OCI-LY1 (cell line): ENCODE measurements around the gene POLR3A.

Source experiments
- H2AFZ ChIP-seq: fragments of 200-600 bp; sonication (generic), shearing (Covaris generic); 2 replicates; pipeline ENCODE4 v1.6.0; 2014; ENCODE audit warnings: antibody characterized with exemption, mild to moderate bottlenecking, low read length
- H3F3A ChIP-seq: fragments of 200-600 bp; sonication (generic), shearing (Covaris generic); 2 replicates; pipeline ENCODE4 v1.6.0; 2014; ENCODE audit warnings: mild to moderate bottlenecking, antibody characterized with exemption, low read length, moderate library complexity; ENCODE audit not compliant: insufficient read depth
- H3K27ac ChIP-seq: fragments of 200-600 bp; sonication (generic); 2 replicates; pipeline ENCODE4 v1.5.1; 2014; ENCODE audit warnings: low read length, mixed run types, mild to moderate bottlenecking, low read depth; ENCODE audit not compliant: poor library complexity, severe bottlenecking
- H3K27me3 ChIP-seq: fragments of 200-600 bp; sonication (generic); 2 replicates; pipeline ENCODE4 v1.6.0; 2014; ENCODE audit warnings: antibody characterized with exemption, mild to moderate bottlenecking, low read length, moderate library complexity; ENCODE audit not compliant: insufficient read depth
- H3K36me3 ChIP-seq: fragments of 200-600 bp; sonication (generic); 2 replicates; pipeline ENCODE4 v1.6.1; 2014; ENCODE audit warnings: mild to moderate bottlenecking, antibody characterized with exemption, low read length, moderate library complexity, mixed read lengths; ENCODE audit not compliant: insufficient read depth
- H3K4me1 ChIP-seq: fragments of 200-600 bp; sonication (generic); 2 replicates; pipeline ENCODE4 v1.5.1; 2014; ENCODE audit warnings: mild to moderate bottlenecking, low read length, moderate library complexity; ENCODE audit not compliant: insufficient read depth, severe bottlenecking
- H3K4me2 ChIP-seq: fragments of 200-600 bp; sonication (generic), shearing (Covaris generic); 2 replicates; pipeline ENCODE4 v1.6.1; 2014; ENCODE audit warnings: low read length
- H3K4me3 ChIP-seq: fragments of 200-600 bp; sonication (generic); 2 replicates; pipeline ENCODE4 v1.5.1; 2014; ENCODE audit warnings: low read length, low read depth, mild to moderate bottlenecking, mixed read lengths; ENCODE audit not compliant: poor library complexity, severe bottlenecking
- H3K79me2 ChIP-seq: fragments of 200-600 bp; shearing (Covaris generic); 2 replicates; pipeline ENCODE4 v1.6.1; 2016; ENCODE audit warnings: mixed run types, low read length, mixed read lengths; ENCODE audit not compliant: insufficient read depth
- H3K9ac ChIP-seq: fragments of 200-600 bp; sonication (generic), shearing (Covaris generic); 2 replicates; pipeline ENCODE4 v1.6.1; 2014; ENCODE audit warnings: mild to moderate bottlenecking, low read length, mixed read lengths
- H3K9me2 ChIP-seq: fragments of 200-600 bp; sonication (generic), shearing (Covaris generic); 2 replicates; pipeline ENCODE4 v1.6.1; 2014; ENCODE audit warnings: low read depth, mild to moderate bottlenecking, low read length, mixed read lengths
- H3K9me3 ChIP-seq: fragments of 200-600 bp; shearing (Covaris generic); 2 replicates; pipeline ENCODE4 v1.6.1; 2014; ENCODE audit warnings: low read length, mixed read lengths
- H4K20me1 ChIP-seq: fragments of 200-600 bp; sonication (generic), shearing (Covaris generic); 2 replicates; pipeline ENCODE4 v1.6.0; 2016; ENCODE audit warnings: mild to moderate bottlenecking, low read length; ENCODE audit not compliant: insufficient read depth
- CTCF ChIP-seq: fragments of 200-600 bp; sonication (generic), shearing (Covaris generic); IDR thresholded peaks from 2 replicates; pipeline ENCODE4 v1.5.1; 2017; ENCODE audit warnings: mild to moderate bottlenecking, antibody characterized with exemption, low read length, moderate library complexity, mixed read lengths
- EZH2 ChIP-seq: fragments of 200-600 bp; sonication (generic), shearing (Covaris generic); IDR thresholded peaks from 2 replicates; pipeline ENCODE4 v1.8.0; 2017; ENCODE audit warnings: borderline replicate concordance, mixed run types, mild to moderate bottlenecking, antibody characterized with exemption, low read length, moderate library complexity, mixed read lengths

POLR3A gene

GRCh38 chr10:78028438-78029268 is 662 bp downstream of the POLR3A start:
- Histone ChIP-seq H3F3A (no peaks in the 10 kb centered on the region), H3K9me2 (no peaks in the 10 kb centered on the region), H3K4me2 (peak overlapping the region; percentile 96), H3K4me3 (peak overlapping the region; percentile 99), H3K9me3 (no peaks in the 10 kb centered on the region), H3K9ac (peak overlapping the region; percentile 97), H4K20me1 (no peaks in the 10 kb centered on the region), H3K27ac (peak overlapping the region; percentile 79), H3K79me2 (no peaks in the 10 kb centered on the region; the same call in 1 of the 2 replicates), H3K36me3 (peaks cover 31% of the 10 kb centered on the region), H2AFZ (no peak overlapping the region), H3K4me1 (peaks cover 23% of the 10 kb centered on the region), H3K27me3 (no peaks in the 10 kb centered on the region)
- TF ChIP-seq EZH2 (no peak), CTCF (no peak)

DNA sequence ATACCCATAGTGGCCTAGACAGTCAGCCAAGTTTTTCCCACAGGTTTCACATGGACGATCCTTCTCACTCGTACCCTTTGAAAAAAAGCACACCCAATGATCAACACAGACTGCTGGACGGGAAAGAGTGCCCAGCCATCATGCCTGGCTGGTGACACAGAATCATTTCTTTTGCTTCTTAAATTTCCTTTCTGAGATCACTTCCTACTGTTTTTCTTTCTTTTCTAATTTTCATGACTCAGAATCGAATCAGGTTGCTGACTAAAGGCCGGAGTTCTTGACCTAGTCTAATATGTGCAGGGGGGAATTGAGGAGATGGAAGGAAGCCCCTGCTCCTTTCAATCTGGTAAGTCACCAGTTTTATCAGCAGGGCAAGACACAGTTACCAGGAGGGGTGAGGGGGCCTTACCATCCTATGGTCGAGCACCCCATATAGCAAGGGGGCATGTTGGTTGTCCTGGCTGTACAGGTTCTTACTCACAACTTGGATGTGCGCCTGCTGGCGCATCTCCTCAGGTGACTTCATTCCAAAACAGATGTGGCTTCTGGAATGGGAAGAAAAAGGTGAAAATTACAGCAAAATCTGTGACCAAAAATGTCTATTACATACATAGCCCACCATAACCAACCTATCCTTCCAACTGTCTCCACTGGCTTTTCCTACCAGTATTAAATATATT is 3.5 kb downstream of the POLR3A start:
- Histone ChIP-seq H3K9me2 (no peaks in the 10 kb centered on the region), H2AFZ (no peak overlapping the region), H3K4me3 (no peak overlapping the region), H3K9ac (no peak overlapping the region), H3K27me3 (no peaks in the 10 kb centered on the region), H3K9me3 (no peaks in the 10 kb centered on the region), H4K20me1 (no peaks in the 10 kb centered on the region), H3F3A (no peaks in the 10 kb centered on the region), H3K4me2 (no peak overlapping the region), H3K27ac (no peak overlapping the region), H3K4me1 (peaks cover 20% of the 10 kb centered on the region), H3K79me2 (no peaks in the 10 kb centered on the region; the same call in 1 of the 2 replicates), H3K36me3 (peaks cover 58% of the 10 kb centered on the region)
- TF ChIP-seq EZH2 (no peak), CTCF (no peak)

DNA sequence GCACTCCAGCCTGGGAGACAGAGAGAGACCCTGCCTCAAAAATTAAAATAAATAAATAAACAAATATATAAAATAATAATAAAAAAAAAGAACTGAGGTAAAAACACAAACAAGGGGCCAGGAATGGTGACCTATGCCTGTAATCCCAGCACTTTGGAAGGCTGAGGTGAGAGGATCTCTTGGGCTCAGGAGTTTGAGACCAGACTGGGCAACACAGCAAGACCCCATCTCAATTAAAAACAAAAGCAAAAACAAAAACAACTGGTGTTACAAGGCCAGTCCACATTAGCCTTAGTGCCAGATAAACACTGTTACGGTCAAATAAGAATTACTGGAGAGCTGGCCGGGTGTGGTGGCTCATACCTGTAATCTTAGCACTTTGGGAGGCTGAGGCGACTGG is 5.6 kb downstream of the POLR3A start:
- Histone ChIP-seq H4K20me1 (no peaks in the 10 kb centered on the region), H3K4me2 (no peak overlapping the region), H3K27me3 (no peaks in the 10 kb centered on the region), H3K9me3 (no peaks in the 10 kb centered on the region), H3K9ac (no peak overlapping the region), H3K27ac (no peak overlapping the region), H3F3A (no peaks in the 10 kb centered on the region), H3K79me2 (no peaks in the 10 kb centered on the region; the same call in 1 of the 2 replicates), H2AFZ (no peak overlapping the region), H3K36me3 (peaks cover 73% of the 10 kb centered on the region), H3K4me3 (no peak overlapping the region), H3K4me1 (peaks cover 12% of the 10 kb centered on the region), H3K9me2 (no peaks in the 10 kb centered on the region)
- TF ChIP-seq EZH2: no peak
- no peak for TF ChIP-seq CTCF
